GM12878 (cell line): ENCODE data around the gene ACKR1. TPM values are rescaled to one million over a fixed set of nuclear protein-coding genes. Genes with fewer than 3 reads are reported as not detected.

Source experiments
- ATAC-seq: fragments of 200-7000 bp; cut with Tn5 transposase; 3 replicates; pipeline ENCODE4 v1.9.1; 2020; ENCODE audit warnings: mild to moderate bottlenecking, moderate library complexity
- BruUV-seq: library from RNA; stranded (reverse); fragments of 400-500 nt; replicated peaks from 2 replicates; lab custom pipeline; 2021; lab: Mats Ljungman, UMichigan
- CTCF ChIA-PET: fragments of 300-600 bp; sonication (Branson Sonifier 250); formaldehyde crosslinking; extraction: SDS; loops from one replicate; lab custom pipeline; 2021; ENCODE audit warnings: inconsistent platforms; lab: Yijun Ruan, JAX
- POLR2A ChIA-PET: fragments of 350-600 bp; formaldehyde crosslinking; extraction: SDS; loops from one replicate; lab custom pipeline; 2021; ENCODE audit warnings: inconsistent platforms; lab: Charles Lee
- RAD21 ChIA-PET: fragments of 300-600 bp; sonication (Branson Sonifier 250); formaldehyde crosslinking; loops from one replicate; lab custom pipeline; 2023; ENCODE audit warnings: antibody characterized with exemption; ENCODE audit not compliant: unreplicated experiment; lab: Charles Lee
- SMC1A ChIA-PET: fragments of 300-600 bp; sonication (Branson Sonifier 250); formaldehyde crosslinking; loops from one replicate; lab custom pipeline; 2023; ENCODE audit not compliant: unreplicated experiment, uncharacterized antibody; lab: Charles Lee
- DNase-seq: peaks from one replicate; pipeline ENCODE4 v3.0.0-alpha.2; 2011; ENCODE audit warnings: low read depth, low spot score
- FAIRE-seq: peaks from 3 replicates; lab custom pipeline; 2011; peaks lifted over from hg19 to GRCh38; lab: Jason Lieb, UNC
- H2AFZ ChIP-seq: 2 replicates; pipeline ENCODE4 v1.6.0; 2011; ENCODE audit warnings: low read depth, low read length, control low read depth; ENCODE audit not compliant: control insufficient read depth
- H3K27ac ChIP-seq: 2 replicates; pipeline ENCODE4 v1.5.1; 2011; ENCODE audit warnings: control low read depth; ENCODE audit not compliant: control insufficient read depth, insufficient read depth
- H3K27me3 ChIP-seq, 2 experiments: replicated peaks in 1 of 2; 2 replicates each; pipeline versions ENCODE4 v1.6.0 to v1.6.1; 2011; ENCODE audit warnings: low read length in 1 of 2; ENCODE audit not compliant: control insufficient read depth in 2 of 2, insufficient read depth in 2 of 2
- H3K36me3 ChIP-seq, 2 experiments: 2 replicates each; pipeline ENCODE4 v1.5.1; 2011; ENCODE audit warnings: low read length in 1 of 2; ENCODE audit not compliant: control insufficient read depth in 2 of 2, insufficient read depth in 2 of 2
- H3K4me1 ChIP-seq: 2 replicates; pipeline ENCODE4 v1.6.1; 2011; ENCODE audit warnings: mild to moderate bottlenecking, low read length, moderate library complexity, mixed read lengths; ENCODE audit not compliant: control insufficient read depth, insufficient read depth
- H3K4me2 ChIP-seq: 2 replicates; pipeline ENCODE4 v1.6.0; 2011; ENCODE audit warnings: control low read depth; ENCODE audit not compliant: control insufficient read depth, insufficient read depth
- H3K4me3 ChIP-seq: fragments of 200-600 bp; sonication (generic); 2 replicates; pipeline ENCODE4 v1.5.1; 2016
- H3K79me2 ChIP-seq: 2 replicates; pipeline ENCODE4 v1.6.0; 2011; ENCODE audit warnings: low read length; ENCODE audit not compliant: control insufficient read depth, insufficient read depth
- H3K9ac ChIP-seq: 2 replicates; pipeline ENCODE4 v1.8.0; 2011; ENCODE audit warnings: low read length, control low read depth, mixed read lengths; ENCODE audit not compliant: control insufficient read depth, insufficient read depth
- H3K9me3 ChIP-seq: replicated peaks from 3 replicates; pipeline ENCODE4 v1.5.1; 2011; ENCODE audit warnings: mild to moderate bottlenecking, low read length; ENCODE audit not compliant: control insufficient read depth, insufficient read depth
- H4K20me1 ChIP-seq: 2 replicates; pipeline ENCODE4 v1.6.0; 2011; ENCODE audit not compliant: control insufficient read depth, insufficient read depth
- BCL11A ChIP-seq: IDR thresholded peaks from 2 replicates; pipeline ENCODE4 v1.6.1; 2011; ENCODE audit warnings: low read depth, low read length
- CREB1 ChIP-seq: IDR thresholded peaks from 2 replicates; pipeline ENCODE4 v1.6.1; 2012; ENCODE audit warnings: low read depth, mild to moderate bottlenecking, inconsistent platforms
- EED ChIP-seq: sonication (generic); IDR thresholded peaks from 2 replicates; pipeline ENCODE4 v1.6.1; 2016; ENCODE audit warnings: antibody characterized with exemption, low read depth
- EGR1 ChIP-seq, 2 experiments: IDR thresholded peaks; 1 replicate in 1 of 2; 2 replicates in 1 of 2; pipeline ENCODE4 v1.6.1; 2011 to 2012; ENCODE audit warnings: low read depth in 2 of 2, low read length in 2 of 2, borderline replicate concordance in 1 of 2, mild to moderate bottlenecking in 1 of 2, moderate library complexity in 1 of 2
- IRF5 ChIP-seq: fragments of 450-650 bp; IDR thresholded peaks from 2 replicates; pipeline ENCODE4 v1.6.1; 2017; ENCODE audit warnings: borderline replicate concordance
- RBBP5 ChIP-seq: fragments of 200-600 bp; sonication (generic); conservative IDR thresholded peaks from 2 replicates; pipeline ENCODE4 v1.6.1; 2016
- RELB ChIP-seq: fragments of 450-650 bp; IDR thresholded peaks from 2 replicates; pipeline ENCODE4 v1.6.1; 2017; ENCODE audit warnings: low read depth, mild to moderate bottlenecking, moderate library complexity
- RUNX3 ChIP-seq: IDR thresholded peaks from 2 replicates; pipeline ENCODE4 v1.6.1; 2012; ENCODE audit warnings: low read length, inconsistent platforms
- SIN3A ChIP-seq: IDR thresholded peaks from 2 replicates; pipeline ENCODE4 v1.6.1; 2012; ENCODE audit warnings: low read depth, low read length, improper control_type of control experiment
- ZSCAN29 ChIP-seq: fragments of 450-650 bp; IDR thresholded peaks from 2 replicates; pipeline ENCODE4 v1.6.1; 2017; ENCODE audit warnings: mild to moderate bottlenecking, moderate library complexity
- ZZZ3 ChIP-seq: IDR thresholded peaks from 2 replicates; pipeline ENCODE4 v1.6.1; 2011; ENCODE audit warnings: low read depth; ENCODE audit not compliant: control insufficient read depth, insufficient read length
- WGBS: methylation state at CpG from one replicate; pipeline ENCODE4 v1.1.6; 2016; ENCODE audit warnings: low lambda C conversion rate; ENCODE audit not compliant: insufficient replicate concordance, insufficient coverage; ENCODE audit errors: missing lambda C conversion rate; 5-methylcytosine and 5-hydroxymethylcytosine counted together
- in situ Hi-C: fragments of 300-500 bp; cut with MboI; formaldehyde crosslinking; loops from 9 replicates; pipeline ENCODE4 v1.14.3; 2018; ENCODE audit warnings: mixed read lengths
- intact Hi-C: fragments of 100-400 bp; cut with micrococcal nuclease; formaldehyde crosslinking; loops from one replicate; pipeline ENCODE4 v1.14.2; 2022; ENCODE audit not compliant: unreplicated experiment
- polyA plus RNA-seq, 11 experiments: library from polyadenylated mRNA; depleted of rRNA in 4 of 11; unstranded in 6 of 11; stranded (reverse) in 5 of 11; fragments of >200 nt; fragmentation: Nextera tagmentation in 4 of 11; fragmentation: Illumina TruSeq in 1 of 11; extraction: Ambion mirVana in 4 of 11; extraction: Trizol in 1 of 11; gene quantifications; 1 replicate in 1 of 11; 2 replicates in 10 of 11; pipeline versions ENCODE4 v1.2.1 to v1.2.3, GENCODE V29; 2011 to 2016; ENCODE audit warnings: inconsistent platforms in 2 of 11, missing spikeins in 2 of 11, low read depth in 1 of 11
- total RNA-seq, 4 experiments: library from RNA; depleted of rRNA in 3 of 4; stranded (reverse); fragments of >200 nt in 3 of 4; fragmentation: Illumina TruSeq in 1 of 4; extraction: Trizol in 1 of 4; gene quantifications; 2 replicates each; pipeline versions ENCODE4 v1.2.1 to v1.2.3, GENCODE V29; 2013 to 2021

ACKR1 gene
- total and polyA plus RNA-seq, 10 of the 15 experiments (the other 5 are each of a cell fraction or from before 2014, with no cell fraction given) = 0.06 to 1.8 (median 0.38) TPM; not detected in 1

GRCh38 chr1:159181328-159182024 is 23.2 kb upstream of the ACKR1 start:
- Histone ChIP-seq H3K4me3 (no peak overlapping the region), H4K20me1 (no peaks in the 10 kb centered on the region), H3K9me3 (no peaks in the 10 kb centered on the region)
- RAD21 ChIA-PET = no interaction called here
- no peak for DNase-seq
- TF ChIP-seq RELB = no peak
- TF ChIP-seq IRF5 = no peak
- TF ChIP-seq BCL11A = no peak
- no peak for TF ChIP-seq ZZZ3
- no peak for TF ChIP-seq RUNX3
- no peak for TF ChIP-seq CREB1
- TF ChIP-seq EGR1 (IDR thresholded peaks at IDR 0.05; ENCODE audit: borderline replicate concordance in 1 of 2, low read depth in 2 of 2, low read length in 2 of 2) = no peak
- TF ChIP-seq SIN3A = no peak
- TF ChIP-seq EED = no peak
- no peak for TF ChIP-seq RBBP5
- no peak for TF ChIP-seq ZSCAN29
- TF ChIP-seq, all 136 proteins: peak for 0
- FAIRE-seq = no peak
- Histone ChIP-seq H3K4me1 (no peaks in the 10 kb centered on the region), H3K4me2 (no peak overlapping the region), H3K27ac (no peak overlapping the region), H3K27me3 (peaks cover 0 to 2% of the 10 kb centered on the region in 2 experiments; a peak in 1 of 4 replicates), H3K9ac (no peak overlapping the region), H3K79me2 (no peaks in the 10 kb centered on the region), H2AFZ (no peak overlapping the region), H3K36me3 (no peaks in the 10 kb centered on the region)
- ChIA-PET POLR2A (no interaction called here), CTCF (interaction anchor here (1.3 to 3.6 kb wide), 2 partner anchors 15 to 22 kb away, joined by 3 to 21 read pairs; no protein-coding TSS in a partner anchor), SMC1A (no interaction called here)
- no TSS peak for BruUV-seq
- 20% methylated on average over 4 of the region's 4 CpGs for WGBS
- intact Hi-C loops = no loop called here
- in situ Hi-C loops = no loop called here
- no peak for ATAC-seq
